Stimulated activated CD4-positive, alpha-beta T cell treated with anti-CD3 and anti-CD28 coated beads, Interleukin-12 subunit alpha, Interleukin-12 subunit beta, amount 100 ng/mL, for 4 hours (primary cell): ENCODE measurements around the gene PLCB1.

Source experiments
- DNase-seq: peaks from one replicate; pipeline ENCODE4 v3.0.0-alpha.2; 2020

PLCB1 gene

GRCh38 chr20:8129211-8129976 lies 2.7 kb upstream of the PLCB1 start:
- no peak for DNase-seq

GRCh38 chr20:8130840-8131526 lies 1.1 kb upstream of the PLCB1 start:
- no peak for DNase-seq

DNA sequence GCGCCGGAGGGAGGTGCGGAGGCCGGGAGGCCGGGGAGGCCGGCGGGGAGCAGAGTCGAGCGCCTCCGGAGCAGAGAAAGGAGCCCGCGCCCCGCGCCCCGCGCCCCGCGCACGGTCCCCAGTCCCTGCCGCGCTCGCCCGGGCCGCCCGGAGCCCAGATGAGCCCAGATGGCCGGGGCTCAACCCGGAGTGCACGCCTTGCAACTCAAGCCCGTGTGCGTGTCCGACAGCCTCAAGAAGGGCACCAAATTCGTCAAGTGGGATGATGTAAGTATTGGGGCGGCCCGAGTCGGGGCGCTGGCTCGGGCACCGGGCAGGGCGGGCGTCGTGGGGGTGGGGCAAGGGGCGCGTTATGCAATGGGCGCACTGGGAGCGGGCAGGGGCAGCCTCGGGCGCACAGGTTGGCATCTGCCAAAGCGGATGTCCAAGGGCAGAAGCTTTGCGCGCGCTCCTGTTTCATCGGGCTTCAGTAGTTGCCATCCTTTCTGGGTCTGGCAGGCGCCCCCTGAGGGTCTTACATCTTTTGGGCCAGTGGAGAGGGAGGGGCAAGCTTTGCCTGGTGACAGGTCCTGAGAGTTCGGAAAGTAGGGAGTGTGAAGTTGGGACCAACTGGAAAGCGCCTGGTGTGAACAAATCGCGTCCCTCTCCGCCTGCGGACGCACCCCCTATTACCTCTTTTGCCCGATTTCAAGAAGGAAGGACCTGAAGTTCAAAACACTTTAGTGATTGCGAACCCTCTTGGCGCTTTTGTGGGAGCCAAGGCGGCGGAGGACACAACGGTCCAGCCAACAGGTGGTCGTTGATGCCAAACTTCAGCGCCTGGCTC lies 631 bp downstream of the PLCB1 start:
- DNase-seq, result peak; percentile 4

DNA sequence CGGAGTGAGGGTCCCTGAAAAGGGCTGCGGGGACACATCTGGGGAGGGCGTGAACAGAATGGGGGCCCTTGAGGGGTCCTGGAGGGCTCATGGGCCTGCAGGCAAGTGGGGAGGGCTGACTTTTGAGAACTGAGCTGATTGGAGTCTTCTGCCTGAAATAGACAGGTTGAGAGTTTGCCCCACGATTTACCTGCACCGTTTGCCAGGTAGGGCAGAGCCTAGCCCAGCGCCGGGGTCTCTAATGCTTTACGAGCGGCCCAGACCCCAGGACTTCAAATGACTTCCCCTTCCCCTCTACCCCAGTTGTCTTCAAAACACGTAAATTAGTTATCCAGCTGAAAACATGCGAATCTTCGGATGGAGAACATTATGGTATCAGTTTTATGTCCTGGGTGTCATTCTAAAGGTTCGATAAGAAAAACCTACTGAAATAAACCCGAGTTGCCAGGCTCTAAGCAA lies 1.3 kb downstream of the PLCB1 start:
- no peak for DNase-seq

- no peak for DNase-seq
Observed at GRCh38 chr20:8133851-8134451, 1.9 kb downstream of the PLCB1 start.

DNA sequence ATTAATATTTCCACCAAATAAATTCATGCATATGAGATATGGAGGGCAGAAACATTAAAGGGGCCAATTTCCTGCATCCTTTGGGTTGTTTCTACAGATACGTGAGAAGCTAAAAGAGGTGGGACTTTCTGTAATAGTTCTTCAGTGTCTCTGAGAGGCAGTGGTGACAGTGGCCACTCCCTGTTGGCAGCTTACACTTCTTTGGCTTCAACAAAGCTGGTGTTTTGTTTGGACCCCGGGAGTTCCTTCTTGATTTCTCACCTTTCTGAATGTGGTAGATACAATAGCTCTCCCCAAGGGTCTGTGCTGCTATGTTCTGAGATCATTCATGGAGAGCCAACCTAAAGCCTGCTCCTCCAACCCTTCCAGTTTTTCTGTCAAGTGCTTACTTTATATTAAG lies 7.8 kb downstream of the PLCB1 start:
- DNase-seq, result no peak

GRCh38 chr20:8143474-8143873 lies 11.4 kb downstream of the PLCB1 start:
- DNase-seq, result no peak

DNA sequence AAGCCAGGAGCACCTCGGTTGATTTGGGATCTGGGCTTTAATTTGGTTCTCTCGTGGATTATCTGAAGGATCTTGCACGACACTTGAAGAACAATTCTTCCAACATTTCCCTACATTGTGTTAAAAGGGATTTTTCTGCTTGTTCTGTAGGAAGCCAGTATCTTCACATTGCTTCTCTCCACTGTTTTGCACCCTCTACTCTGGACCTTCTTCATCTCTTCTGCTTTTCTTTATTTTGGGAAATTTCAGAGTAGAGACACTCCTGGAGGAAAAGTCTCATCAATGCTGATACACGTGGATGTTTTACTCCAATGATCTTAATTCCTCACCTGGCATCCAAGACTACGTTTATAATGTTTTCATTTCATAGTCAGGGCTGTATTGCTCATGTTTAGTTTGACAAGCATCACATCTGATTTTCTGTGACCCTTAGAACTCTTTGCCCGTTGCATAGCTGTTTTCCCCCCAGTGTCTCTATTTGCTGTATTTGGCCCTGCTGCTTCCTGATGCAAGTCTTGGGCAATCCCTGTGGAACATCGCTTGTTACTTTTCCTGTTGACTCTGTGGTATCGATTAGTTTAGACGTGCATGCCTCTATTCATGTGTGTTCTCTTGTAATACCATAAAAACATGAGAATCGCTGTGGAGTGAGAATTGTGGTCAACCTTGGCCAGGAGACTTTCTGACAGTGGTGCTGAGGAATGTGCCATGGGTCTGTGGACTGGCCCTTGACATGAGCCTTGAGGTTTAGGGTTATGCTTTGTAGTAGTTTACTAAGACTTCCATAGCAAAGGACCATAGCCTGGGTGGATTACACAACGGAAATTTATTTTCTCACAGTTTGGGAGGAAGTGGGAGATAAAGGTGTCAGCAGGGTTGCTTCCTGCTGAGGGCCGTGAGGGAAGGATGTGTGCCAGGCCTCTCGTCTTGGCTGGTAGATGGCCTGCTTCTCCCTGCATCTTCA lies 12.5 kb downstream of the PLCB1 start:
- no peak for DNase-seq

DNA sequence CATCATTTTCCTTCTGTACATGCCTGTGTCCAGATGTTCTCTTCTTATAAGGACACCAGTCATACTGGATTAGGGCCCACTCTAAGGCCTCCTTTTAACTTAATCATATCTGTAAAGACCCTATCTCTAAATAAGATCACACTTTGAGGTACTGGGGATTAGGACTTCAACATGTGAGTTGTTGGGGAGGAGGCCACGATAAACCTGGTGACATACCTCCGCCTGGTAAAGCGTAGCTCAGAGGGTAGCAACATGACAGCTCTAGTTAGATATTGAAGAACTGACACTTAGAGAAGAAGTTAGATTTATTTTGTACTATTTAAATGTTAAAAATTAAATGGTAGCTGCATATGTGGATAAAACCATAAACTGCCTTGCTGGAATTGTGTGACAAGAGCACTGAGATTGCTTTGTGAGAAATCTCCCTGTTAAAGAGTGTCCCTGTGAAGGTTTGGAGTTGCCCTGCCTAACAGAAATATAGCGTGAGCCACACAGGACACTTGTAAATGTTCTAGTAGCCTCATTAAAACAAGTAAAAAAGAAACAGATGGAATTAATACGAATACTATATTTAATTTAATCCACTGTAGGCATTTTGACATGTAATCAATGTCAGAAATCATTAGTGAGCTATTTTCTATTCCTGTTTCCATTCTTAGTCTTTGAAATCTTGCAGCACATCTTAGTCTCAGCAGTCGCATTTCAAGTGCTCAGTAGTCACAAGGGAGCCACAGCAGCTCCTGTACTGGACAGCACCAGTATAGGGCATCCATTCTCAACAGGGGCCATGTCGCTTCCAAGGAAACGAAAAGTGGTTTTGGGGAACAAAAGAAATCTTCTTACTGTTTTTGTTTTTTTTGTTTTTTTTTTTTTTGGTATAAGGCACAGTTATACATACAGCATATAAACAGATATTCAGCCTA lies 13.4 kb downstream of the PLCB1 start:
- no peak for DNase-seq

GRCh38 chr20:8147476-8147875 lies 15.4 kb downstream of the PLCB1 start:
- DNase-seq, result no peak

GRCh38 chr20:8148501-8148900 lies 16.4 kb downstream of the PLCB1 start:
- no peak for DNase-seq

GRCh38 chr20:8150591-8150990 lies 18.5 kb downstream of the PLCB1 start:
- no peak for DNase-seq

DNA sequence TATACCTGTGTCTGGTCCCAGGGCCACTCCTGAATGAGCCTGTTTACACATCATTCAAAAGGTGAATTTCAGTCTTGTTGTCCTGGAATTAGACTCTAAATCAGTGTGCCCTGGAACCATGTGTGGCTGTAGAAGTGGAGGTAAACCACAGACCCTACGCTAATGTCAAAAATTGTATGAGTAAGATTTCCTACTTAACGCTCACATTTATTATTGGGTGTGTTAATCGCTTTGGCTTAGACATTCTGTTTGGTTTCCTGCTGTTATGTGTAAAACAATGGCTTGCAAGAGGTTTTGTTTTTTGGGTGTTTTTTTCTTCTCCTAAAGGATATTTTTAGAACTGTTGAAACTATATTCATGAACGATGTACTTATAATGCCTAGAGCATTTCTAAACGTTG lies 19.3 kb downstream of the PLCB1 start:
- no peak for DNase-seq

- no peak for DNase-seq
Observed at GRCh38 chr20:8152183-8152582, 20.1 kb downstream of the PLCB1 start.

DNA sequence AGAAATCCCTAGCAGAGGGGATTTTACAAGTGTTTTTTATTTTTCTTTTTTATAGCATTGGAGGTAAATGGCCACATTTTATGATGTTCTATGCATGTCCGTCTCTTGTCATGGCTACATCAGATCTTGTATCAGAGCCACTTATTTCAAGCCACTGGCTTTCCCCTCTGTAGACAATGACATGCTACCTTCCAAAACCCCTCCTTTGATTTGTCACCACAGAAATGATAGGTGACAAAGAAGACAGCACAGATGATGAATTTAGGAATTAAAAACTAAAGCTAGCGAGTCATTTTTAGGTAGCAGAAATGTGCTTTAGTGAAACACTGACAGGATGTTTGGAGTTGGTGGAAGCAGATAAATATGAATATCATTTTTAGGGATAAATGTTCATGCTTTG lies 20.8 kb downstream of the PLCB1 start:
- no peak for DNase-seq

DNA sequence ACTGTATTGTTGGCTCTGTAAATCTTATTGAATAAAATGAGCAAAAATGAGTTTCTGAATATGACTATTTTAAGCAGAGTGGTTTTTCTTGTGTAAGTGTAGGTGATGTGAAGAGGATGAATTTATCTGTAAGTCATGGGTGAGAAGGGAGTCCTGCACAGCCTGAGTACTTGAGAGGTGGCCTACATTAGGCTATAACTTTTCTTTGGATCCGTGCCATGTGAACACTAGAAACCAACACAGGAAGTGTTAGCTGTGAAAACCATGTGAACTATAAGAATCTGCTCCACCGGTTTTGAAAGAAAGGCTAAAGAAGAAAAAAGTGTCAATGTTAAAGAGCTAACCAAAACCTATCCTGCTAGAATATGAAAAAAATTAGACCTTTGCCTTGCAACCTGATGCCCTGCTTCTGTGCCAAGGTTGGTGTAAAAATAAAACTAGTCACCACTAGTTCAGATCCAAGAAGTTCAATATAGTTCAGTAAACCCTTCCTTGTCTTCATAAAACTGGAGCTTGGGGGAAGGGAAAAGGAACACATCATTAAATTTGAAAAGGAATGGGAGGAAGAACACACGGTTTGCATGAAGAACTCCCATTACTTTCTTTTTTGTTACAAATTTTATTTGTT lies 21.3 kb downstream of the PLCB1 start:
- no peak for DNase-seq

- no peak for DNase-seq
Observed at GRCh38 chr20:8154638-8155037, 22.6 kb downstream of the PLCB1 start.

DNA sequence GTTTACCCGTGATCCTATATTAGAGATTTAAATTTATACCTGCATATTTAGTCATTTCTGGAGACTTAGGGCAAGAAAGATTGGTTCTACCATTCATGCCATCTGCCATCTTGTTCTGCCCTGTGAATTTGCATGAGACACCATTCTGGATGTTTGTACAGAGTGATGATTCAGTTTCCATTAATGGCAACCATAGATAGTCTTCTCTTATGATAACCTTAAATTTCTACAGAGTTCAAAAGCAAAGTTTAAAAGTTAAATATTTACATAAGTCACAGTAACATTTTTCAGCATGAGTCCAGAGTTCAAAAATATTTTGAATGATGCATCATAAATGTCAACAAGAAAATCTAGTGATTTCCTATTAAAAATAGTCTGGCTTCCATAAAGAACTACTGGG lies 23.2 kb downstream of the PLCB1 start:
- DNase-seq, result no peak

DNA sequence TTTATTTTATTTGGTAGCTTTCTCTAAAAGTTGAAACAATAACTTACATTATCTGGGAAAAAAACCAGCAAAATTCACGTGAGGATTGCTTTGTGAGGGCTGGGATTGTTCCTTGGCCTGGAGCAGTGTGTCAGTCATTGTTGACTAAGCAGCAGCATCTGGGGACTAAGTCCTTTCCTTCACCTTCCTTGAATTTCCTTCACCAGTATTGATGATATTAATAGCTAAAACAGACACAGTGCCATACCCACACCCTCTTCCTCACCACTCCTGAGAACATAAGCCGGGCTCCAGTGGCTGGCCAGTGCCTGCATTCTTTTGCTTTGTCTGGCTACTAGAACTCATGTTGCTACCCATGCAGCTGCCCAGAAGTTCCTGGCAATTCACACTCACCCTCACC lies 23.7 kb downstream of the PLCB1 start:
- DNase-seq, result no peak
